ENCODE results near the gene NPFFR2.
"Not testable (repeated sequence)": the region's sequence is repeated elsewhere in the genome, so short reads cannot be mapped to it uniquely, and the experiment has no call there.

NPFFR2 gene

DNA sequence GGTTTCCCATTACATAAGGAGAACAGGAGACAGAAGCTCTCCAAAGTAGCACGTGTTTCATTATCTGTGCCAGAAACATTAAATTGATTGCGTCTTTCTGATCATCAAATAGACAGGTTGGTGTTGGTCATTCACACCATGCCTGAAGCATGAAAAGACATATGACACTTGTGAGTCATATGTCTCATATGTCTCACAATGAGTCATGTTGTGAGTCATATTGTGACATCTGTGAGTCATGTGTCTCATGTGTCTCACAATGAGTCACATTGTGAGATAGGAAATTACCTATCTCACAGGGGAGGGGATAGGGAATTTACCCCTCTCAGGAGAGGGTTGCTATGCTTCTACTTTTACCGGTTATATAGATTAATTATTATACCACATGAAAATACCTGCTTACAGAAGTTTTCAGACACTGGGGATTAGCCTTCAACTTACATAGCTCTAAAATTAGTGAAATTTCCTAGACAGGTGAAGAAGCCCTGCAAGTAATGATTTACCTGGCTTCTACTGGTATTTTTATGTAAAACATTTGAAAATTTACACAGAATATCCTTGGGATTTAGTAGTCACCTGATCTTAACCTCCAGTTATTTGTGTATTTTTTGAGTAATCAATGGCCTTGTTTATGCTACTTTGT lies 80.8 kb downstream of the NPFFR2 start:
- DNase-seq: no peak

DNA sequence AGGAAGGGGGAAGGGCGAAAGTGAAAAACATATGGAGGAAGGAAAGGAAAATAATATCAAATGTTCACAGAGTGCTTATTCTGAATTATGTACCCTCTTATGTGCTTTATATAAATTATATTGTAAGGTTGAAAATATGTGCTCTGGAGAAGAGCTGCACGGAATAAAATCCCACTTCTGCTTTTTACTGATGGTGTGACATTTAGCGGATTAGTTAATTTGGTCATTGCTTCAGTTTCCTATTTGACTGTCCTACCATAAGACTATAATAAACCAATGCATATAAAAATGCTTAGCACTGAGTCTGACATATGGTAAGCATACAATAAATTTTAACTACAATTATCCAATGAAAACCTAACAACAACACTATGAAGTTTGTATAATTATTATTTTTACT lies 86.2 kb downstream of the NPFFR2 start:
- DNase-seq: no peak

GRCh38 chr4:72119946-72120345 lies 88.1 kb downstream of the NPFFR2 start:
- no peak for DNase-seq

DNA sequence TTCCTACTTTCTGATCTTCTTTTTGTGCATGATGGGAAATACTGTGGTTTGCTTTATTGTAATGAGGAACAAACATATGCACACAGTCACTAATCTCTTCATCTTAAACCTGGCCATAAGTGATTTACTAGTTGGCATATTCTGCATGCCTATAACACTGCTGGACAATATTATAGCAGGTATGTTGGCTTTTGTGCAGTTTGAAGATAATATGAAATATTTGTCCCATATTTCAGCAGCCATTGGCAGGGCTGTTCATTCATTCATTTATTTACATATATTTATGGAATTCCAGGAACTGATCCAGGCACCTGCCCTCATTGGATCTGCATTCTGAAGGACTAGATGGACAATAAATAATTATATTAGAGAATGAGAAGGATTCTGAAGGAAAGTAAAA lies 96.9 kb downstream of the NPFFR2 start:
- DNase-seq: no peak

GRCh38 chr4:72136429-72136828 lies 104.6 kb downstream of the NPFFR2 start:
- no peak for DNase-seq

- DNase-seq: not testable (repeated sequence)
Observed at GRCh38 chr4:72139997-72140396, 108.2 kb downstream of the NPFFR2 start.

GRCh38 chr4:72144241-72144640 lies 112.4 kb downstream of the NPFFR2 start:
- no peak for DNase-seq

DNA sequence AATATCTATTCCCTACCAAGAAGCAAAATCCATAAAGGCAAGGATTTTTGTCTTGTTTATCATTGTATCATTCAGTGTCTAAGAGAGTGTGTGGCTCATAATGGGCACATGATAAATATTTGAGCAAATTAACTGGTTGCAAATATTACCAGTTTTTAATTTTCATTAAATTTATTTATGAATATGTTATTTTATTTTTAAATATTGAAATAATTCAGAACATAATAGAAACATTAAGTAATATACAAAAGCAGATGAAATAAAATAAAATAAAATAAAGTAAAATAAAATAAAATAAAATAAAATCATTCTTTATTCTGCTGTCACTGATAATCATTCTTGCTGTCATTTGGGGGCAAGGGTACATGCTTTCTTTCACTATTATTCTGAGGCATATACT lies 120.9 kb downstream of the NPFFR2 start:
- DNase-seq: no peak

DNA sequence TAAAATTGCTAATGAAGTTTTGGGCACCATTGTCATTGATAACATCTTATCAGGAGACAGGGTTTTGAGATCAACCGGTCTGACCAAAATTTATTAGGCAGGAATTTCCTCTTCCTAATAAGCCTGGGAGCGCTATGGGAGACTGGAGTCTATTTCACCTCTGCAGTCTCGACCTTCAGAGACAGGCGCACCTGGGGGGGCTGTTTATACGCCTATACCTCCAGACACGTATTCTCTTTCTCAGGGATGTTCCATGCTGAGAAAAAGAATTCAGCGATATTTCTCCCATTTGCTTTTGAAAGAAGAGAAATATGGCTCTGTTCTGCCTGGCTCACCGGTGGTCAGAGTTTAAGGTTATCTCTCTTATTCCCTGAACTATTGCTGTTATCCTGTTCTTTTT lies 121.8 kb downstream of the NPFFR2 start:
- not testable (repeated sequence) for DNase-seq

DNA sequence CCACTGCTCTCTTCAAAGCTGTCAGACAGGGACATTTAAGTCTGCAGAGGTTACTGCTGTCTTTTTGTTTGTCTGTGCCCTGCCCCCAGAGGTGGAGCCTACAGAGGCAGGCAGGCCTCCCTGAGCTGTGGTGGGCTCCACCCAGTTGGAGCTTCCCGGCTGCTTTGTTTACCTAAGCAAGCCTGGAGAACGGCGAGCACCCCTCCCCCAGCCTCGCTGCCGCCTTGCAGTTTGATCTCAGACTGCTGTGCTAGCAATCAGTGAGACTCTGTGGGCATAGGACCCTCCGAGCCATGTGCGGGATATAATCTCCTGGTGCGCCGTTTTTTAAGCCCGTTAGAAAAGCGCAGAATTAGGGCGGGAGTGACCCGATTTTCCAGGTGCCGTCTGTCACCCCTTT lies 137.5 kb downstream of the NPFFR2 start:
- not testable (repeated sequence) for DNase-seq

- DNase-seq: no peak
Observed at GRCh38 chr4:72169861-72170260, 138.1 kb downstream of the NPFFR2 start.

DNA sequence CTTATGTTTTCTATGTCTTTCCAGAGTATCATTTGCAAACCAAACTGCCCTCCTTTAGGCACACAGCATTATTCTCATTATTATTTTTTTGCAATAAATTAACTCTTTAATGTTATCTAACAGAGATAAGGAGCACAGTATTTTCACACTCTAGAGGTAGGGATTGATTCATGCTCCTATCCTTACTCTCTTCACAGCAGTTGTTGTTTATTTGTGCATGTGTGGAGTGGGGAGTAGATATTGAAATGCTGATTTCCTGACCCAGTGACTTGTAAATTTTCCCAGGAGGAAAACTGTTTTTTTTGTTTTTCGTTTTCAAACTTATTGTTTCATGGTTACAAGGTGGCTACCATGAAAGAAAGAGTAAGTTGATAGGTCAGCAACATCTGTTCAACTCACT lies 140.0 kb downstream of the NPFFR2 start:
- DNase-seq: no peak

- no peak for DNase-seq
Observed at GRCh38 chr4:72179342-72179741, 147.5 kb downstream of the NPFFR2 start.

DNA sequence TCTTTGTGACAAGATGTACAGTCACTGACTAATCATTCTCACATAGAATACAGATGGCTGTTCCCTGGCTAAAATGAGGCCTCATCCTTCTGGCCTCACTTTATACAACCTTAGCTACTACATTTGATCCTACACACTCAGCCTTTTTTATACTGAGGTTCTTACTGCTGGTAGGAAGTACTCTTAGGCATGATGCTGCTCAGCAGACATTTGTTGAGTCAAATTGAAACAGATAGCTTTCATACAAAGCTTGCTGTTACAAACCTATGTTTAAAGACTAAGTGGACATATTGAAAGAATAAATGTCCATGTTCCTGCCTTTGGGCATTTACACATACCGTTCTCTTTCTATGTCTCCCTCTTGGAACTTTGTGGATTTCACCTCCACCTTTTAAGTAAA lies 154.9 kb downstream of the NPFFR2 start:
- no peak for DNase-seq

GRCh38 chr4:72194046-72194445 lies 162.2 kb downstream of the NPFFR2 start:
- no peak for DNase-seq

DNA sequence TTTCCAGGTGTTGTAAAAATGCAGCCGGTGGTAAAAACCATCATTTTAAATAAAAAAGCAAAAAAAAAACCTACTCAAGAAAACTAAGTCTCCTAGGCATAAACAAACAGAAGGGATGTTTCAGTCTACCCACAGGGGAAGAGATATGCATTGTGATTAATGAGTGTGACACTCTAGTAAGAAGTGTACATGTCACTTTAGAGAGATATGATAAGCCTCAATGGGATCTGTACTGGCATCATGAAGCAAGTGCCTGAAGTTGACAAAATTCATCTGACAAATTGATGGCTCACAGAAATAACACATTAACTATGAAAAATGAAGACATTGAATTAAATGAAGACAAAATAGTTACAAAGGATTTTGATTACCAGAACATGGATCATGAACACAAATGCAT lies 162.7 kb downstream of the NPFFR2 start:
- no peak for DNase-seq
